HG02642 (cell line): ENCODE measurements around the gene TGM2.

Experiments
- ATAC-seq: cut with Tn5 transposase; IDR thresholded peaks from one replicate; pipeline ENCODE4 v1.9.1; 2021; ENCODE audit warnings: mild to moderate bottlenecking; ENCODE audit not compliant: unreplicated experiment, poor library complexity

The TGM2 gene

DNA sequence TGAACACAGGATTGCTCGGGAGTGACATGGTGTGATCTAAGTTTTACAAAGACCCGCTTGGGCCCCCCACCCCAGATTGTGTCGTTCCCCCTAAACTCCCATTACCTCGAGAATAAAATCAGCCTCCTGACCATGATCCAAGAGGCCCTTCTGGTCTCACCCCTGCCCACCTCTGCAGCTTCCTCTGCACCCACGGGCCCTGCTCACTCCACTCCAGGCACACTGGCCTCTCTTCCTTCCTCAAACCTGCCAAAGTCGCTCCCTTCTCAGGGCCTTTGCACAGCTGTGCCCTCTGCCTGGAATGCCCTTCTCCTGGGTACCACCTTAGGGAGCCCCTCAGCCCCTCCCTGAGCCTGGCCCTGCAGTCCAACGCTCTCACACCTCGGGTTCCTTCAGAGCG is 17.9 kb downstream of the TGM2 start:
- ATAC-seq = no peak

GRCh38 chr20:38146628-38147027 is 18.4 kb downstream of the TGM2 start:
- ATAC-seq = no peak

GRCh38 chr20:38146156-38146555 is 18.9 kb downstream of the TGM2 start:
- no peak for ATAC-seq

DNA sequence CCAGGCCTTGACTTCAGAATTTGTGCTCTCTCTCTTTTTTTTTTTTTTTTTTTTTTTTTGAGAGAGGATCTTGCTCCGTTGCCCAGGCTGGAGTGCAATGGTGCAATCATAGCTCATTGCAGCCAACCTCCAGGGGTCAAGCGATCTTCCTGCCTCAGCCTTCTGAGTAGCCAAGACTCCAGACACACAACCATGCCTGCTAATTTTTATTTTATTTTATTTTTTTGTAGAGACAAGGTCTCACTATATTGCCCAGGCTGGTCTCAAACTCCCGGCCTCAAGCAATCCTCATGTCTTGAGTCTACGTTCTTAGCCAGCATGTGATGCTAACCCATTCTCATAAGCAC is 19.4 kb downstream of the TGM2 start:
- ATAC-seq = no peak

DNA sequence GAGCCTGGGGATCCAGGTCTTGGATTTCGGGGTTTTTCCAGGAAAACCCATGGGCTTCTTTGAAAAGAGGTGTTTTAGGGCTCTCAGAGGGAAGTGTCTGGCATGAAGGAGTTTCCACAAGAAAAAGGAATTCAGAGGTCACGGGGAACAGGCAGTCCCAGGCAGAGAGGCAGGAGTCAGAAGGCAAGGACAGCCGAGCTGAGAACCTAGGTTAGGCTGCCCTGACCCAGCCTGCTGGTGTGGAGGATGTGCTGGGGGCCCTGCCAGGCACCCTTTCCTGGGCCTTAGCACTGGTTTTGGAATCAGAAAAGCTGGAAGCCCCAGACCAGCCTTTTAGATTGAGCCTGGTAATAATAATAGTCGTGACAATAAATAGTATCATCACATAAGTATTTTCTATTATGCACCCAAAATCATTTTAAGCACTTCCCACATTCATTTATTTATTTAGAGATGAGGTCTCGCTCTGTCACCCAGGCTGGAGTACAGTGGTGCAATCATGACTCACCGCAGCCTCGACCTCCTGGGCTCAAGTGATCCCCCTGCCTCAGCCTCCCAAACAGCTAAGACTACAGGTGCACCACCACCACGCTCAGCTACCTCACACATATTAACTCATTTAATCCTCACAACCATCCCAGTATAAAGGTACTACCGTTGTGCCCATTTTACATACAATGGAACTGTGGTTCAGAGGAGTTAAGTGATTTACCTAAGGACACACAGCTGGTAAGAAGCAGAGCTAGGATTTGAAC is 19.9 kb downstream of the TGM2 start:
- no peak for ATAC-seq

GRCh38 chr20:38144598-38144973 is 20.5 kb downstream of the TGM2 start:
- ATAC-seq = no peak

GRCh38 chr20:38143646-38144554 is 21.2 kb downstream of the TGM2 start:
- ATAC-seq = no peak

DNA sequence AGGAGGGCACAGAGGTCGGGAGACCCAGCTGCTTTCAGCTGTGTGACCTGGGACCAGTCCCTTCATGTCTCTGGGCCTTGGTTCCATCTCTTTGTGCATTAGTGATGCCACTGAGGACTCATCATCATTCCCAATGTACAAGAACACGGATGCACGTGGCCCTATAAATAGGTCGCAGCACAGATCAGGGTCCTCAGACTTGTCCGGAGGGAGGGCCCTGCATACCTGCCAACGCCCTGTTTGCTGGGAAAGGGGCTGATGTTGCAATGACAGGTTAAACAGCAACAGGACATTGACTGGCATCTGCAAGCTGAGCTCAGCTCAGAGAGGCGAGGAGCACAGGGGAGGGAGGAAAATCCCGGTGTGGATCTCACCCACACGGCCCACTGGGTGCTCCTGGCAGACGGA is 21.8 kb downstream of the TGM2 start:
- ATAC-seq = no peak

DNA sequence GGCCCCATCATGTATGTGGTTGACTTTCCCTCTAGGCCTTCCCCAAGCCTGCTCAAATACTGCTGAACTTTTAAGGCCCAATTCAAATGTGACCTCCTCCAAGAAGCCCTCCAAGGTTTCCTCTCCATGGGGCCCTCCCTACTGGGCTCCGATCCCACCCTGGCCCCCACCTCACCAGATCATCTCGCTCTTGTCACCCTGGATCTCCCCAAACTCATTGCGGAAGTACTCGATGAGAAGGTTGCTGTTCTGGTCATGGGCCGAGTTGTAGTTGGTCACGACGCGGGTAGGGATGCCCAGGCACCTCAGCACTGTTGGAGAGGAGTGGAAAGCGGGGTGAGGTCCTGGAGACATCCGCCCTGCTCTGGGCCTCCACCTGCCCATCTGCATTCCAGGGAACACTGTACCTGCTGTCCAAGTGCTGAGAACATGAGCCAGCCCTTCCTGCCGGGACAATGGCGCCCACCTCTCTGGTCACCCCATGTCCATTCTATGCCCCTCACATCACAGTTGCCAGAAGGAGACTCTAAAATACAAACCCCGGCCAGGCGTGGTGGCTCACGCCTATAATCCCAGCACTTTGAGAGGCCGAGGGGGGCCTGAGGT is 23.1 kb downstream of the TGM2 start:
- no peak for ATAC-seq

- ATAC-seq = no peak
Observed at GRCh38 chr20:38141204-38141888, 23.7 kb downstream of the TGM2 start.

DNA sequence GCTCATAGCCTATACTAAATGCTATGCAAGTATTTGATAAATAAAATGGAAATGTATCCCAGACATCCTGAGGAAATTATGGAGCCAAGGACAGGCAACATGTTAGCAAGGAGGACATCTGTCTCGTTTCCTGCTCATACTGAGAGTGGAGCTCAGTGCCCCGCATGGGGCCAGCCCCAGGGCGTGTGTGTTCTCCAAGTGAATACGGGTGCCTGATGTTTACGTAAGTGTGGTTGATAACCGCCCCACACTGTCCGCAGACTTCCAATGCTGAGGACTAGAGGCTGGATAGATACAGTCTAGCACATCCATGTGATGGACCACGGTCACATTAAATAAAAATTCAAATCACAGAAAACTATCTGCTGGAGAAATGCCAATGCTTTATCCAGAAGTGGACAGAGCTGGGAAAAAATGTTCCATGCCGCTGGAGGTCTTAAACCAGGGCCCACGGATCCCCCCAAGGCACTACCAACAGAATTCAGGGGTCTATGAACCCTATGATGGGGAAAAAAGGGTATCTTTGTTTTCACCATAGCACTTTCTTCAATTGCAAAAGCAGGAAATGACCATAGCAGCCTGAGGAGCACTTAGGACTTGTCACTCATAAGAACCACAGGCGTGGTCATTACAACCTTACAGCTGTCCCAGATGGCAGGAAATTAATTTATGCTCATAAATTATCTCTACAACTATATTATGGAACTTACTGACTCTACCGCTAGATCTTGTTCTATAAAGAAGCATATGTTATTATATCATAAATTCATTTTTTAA is 24.9 kb downstream of the TGM2 start:
- ATAC-seq = no peak

DNA sequence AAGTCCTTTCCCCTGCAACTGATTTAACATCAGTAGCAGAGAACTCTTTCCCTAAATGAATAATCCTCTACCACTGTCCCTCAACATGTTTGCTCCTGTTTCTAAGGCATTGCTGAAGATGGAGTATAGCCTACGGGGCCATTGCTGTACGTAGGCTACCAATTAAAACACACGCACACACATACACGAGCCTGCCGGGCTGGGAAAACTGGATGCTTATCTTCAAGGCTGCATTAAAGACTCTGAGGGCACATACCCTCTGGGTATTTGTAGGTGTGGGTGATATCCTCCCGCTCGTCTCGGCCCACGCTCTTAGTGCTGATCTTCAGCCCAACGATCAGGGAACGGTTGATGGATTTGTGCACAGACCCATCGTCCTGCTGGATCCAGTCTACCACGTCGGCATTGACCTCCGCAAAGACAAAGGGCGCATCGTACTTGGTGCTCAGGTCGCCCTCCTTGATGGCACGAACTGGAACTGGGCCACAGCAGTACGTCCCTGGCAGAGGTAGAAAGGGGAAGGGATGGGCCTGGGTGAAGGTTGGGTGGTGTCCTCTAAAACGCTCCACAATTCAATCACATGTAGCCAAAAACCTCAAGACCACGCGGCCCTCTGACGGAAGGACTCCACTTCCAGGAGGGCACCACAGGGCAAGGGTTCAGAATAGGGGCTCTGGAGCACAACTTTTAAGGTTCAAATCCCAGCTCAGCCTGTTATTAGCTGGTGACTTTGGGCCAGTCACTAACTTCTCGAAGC is 25.7 kb downstream of the TGM2 start:
- ATAC-seq = no peak

DNA sequence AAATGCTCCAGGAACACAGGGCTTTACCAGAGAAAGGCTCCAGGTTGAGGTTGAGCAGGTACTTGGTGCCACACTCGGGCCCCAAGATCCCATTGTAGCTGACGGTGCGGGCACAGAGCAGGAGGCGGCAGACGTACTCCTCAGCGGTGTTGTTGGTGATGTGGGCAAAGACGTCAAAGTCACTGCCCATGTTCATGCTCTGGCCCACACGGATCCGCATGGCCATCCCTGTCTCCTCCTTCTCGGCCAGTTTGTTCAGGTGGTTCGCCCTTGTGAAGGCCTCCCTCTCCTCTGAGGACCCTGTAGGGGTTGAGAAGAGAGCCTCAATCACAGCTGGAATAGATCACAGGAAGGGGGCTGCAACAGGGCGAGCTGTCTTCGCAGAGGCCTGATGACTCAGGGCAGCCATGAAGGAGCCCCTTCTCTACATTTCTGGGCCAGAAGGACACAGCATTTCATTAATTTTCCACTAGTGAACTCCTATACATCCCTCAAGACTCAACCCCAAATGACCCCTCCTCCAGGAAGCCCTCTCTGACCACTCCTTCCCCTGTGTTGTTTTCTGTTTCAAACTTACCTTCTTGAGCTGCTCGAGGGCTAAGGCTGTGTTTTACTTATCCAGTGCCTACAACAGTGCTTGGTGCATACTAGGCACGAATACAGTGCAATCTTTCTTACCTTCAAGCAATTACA is 26.8 kb downstream of the TGM2 start:
- no peak for ATAC-seq

GRCh38 chr20:38137441-38138037 is 27.5 kb downstream of the TGM2 start:
- ATAC-seq = no peak

DNA sequence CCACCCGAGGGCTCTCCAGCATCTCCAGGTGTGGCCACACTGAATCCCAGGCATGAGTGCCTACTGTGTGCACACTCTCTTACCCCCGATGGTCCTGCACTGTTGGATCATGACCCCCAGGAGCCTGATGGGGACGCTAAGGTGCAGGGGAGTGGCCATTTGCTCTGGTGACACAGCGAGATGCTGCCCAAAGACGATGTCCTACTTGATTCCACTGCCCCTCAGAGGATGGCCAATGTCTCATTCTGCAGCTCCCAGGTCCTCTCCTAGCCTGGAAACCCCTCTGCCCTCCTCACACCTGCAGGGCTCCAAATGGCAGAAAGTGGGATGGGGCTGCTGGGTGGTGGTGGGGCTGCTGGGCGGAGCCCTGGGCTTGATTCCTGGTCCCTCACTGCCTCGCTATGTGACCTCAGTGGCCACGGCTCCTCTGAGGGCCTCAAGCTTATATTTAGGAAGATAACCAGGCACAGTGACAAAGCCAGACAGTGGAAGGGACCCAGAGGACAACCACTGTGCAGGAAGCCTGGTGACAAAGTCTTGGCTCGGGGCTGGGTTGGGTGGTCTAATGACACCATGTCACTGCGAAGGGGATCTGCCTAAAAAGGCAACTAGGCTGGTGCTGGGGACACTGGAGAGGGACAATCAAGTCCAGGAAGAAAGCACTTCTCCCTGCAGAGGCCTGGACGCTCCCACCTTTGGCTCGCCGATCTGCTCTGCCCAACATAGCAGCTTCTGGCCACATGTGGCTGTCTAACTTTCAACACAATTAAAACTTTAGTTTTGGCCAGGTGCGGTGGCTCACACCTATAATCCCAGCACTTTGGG is 28.4 kb downstream of the TGM2 start:
- no peak for ATAC-seq

GRCh38 chr20:38135651-38136420 is 29.2 kb downstream of the TGM2 start:
- ATAC-seq = no peak

DNA sequence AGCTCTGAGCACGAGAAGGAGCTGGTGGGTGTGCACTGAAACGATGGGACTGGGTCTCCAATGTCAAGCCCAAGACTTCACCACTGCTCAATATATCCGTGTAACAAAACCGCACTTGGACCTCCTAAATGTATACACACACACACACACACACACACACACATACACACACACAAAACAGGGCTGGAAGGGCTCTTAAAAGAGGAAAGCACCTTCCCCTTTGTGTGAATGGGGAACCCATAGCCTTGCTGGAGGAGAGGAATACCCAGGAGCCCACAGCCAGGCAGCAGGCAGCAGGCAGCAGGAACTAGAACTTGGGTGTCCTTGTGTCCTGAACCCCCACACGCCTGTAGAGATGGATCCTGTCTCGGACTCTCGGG is 29.8 kb downstream of the TGM2 start:
- ATAC-seq = no peak
